ENCODE measurements around the gene WAPL. TPM values are rescaled to one million over a fixed set of nuclear protein-coding genes. Genes with fewer than 3 reads are reported as not detected.

Gene WAPL
- polyA plus RNA-seq, 2 of the 4 experiments (the other 2 are of a cell fraction): 15.4 to 25.6 TPM

GRCh38 chr10:86500846-86501245, 20.7 kb downstream of the WAPL start:
- TF ChIP-seq PBX3 (IDR thresholded peaks at IDR 0.05) (no peak), RAD21 (conservative IDR thresholded peaks at IDR 0.05 in 1 of 2, IDR thresholded peaks at IDR 0.05 in 1 of 2) (no peak), NR3C1 (IDR thresholded peaks at IDR 0.05) (no peak), JUNB (IDR thresholded peaks at IDR 0.05) (no peak), RNF2 (IDR thresholded peaks at IDR 0.05; ENCODE audit: borderline replicate concordance, low read depth) (no peak), FOSB (CRISPR knock-in tag; IDR thresholded peaks at IDR 0.05) (no peak), CHD2 (IDR thresholded peaks at IDR 0.05; ENCODE audit: low read length, partially characterized antibody) (no peak), RCOR1 (IDR thresholded peaks at IDR 0.05; ENCODE audit: low read depth, low read length) (no peak), HDAC2 (IDR thresholded peaks at IDR 0.05) (no peak), EP300 (IDR thresholded peaks at IDR 0.05) (no peak), RARB (CRISPR knock-in tag; IDR thresholded peaks at IDR 0.05) (no peak), HMGXB4 (CRISPR knock-in tag; IDR thresholded peaks at IDR 0.05; ENCODE audit: borderline replicate concordance) (no peak), BCL3 (IDR thresholded peaks at IDR 0.05) (no peak), FOXS1 (CRISPR knock-in tag; IDR thresholded peaks at IDR 0.05) (no peak), ZSCAN20 (CRISPR knock-in tag; IDR thresholded peaks at IDR 0.05) (no peak), MAZ (IDR thresholded peaks at IDR 0.05; ENCODE audit: borderline replicate concordance, low read depth, low read length) (no peak), HES2 (IDR thresholded peaks at IDR 0.05) (no peak), POLR2AphosphoS2 (conservative IDR thresholded peaks at IDR 0.05; ENCODE audit: low read length) (no peak), E2F6 (IDR thresholded peaks at IDR 0.05; ENCODE audit: borderline replicate concordance, low read depth) (no peak)
- FAIRE-seq (no peak), ATAC-seq (no peak), DNase-seq (ENCODE audit: low read depth in 1 of 2, low spot score in 1 of 2) (no peak)
- H3K27ac ChIP-seq: no peak overlapping the region
- H3K4me2 ChIP-seq: 0 out of 3 replicates have a peak overlapping the region, but pooled peaks have one; percentile 7
- CTCF ChIA-PET: interaction anchor here (0.7 kb wide), 1 partner anchor 17 kb away, joined by 3 read pairs; no protein-coding TSS in a partner anchor
- peaks cover 35% of the 10 kb centered on the region for H3K4me1 ChIP-seq
- H3K4me3 ChIP-seq: no peak overlapping the region
- H3K9me3 ChIP-seq: no peaks in the 10 kb centered on the region
- POLR2A ChIA-PET: interaction anchor here (1.6 kb wide), 1 partner anchor 34 kb away, joined by 3 read pairs; no protein-coding TSS in a partner anchor

GRCh38 chr10:86498598-86498997, 23.0 kb downstream of the WAPL start:
- WGBS (ENCODE audit: missing lambda C conversion rate): 83% methylated on average over 1 of the region's 1 CpG
- FAIRE-seq (no peak), ATAC-seq (no peak), DNase-seq (ENCODE audit: low read depth in 1 of 2, low spot score in 1 of 2) (no peak)
- TF ChIP-seq HES2 (IDR thresholded peaks at IDR 0.05) (no peak), HDAC2 (IDR thresholded peaks at IDR 0.05) (no peak), EHMT2 (IDR thresholded peaks at IDR 0.05; ENCODE audit: low read depth) (no peak), NR3C1 (IDR thresholded peaks at IDR 0.05) (no peak), CBX2 (IDR thresholded peaks at IDR 0.05; ENCODE audit: borderline replicate concordance, low read depth) (no peak)
- H3K27ac ChIP-seq: no peak overlapping the region
- ChIA-PET POLR2A (no interaction called here), CTCF (no interaction called here)
- H3K4me2 ChIP-seq: no peak overlapping the region
- peaks cover 29% of the 10 kb centered on the region for H3K4me1 ChIP-seq
- H3K9me3 ChIP-seq: no peaks in the 10 kb centered on the region
- H3K4me3 ChIP-seq: no peak overlapping the region

Data from A549 (cell line).